HG03135 (cell line): ENCODE data around the gene SLX9.

ENCODE experiments used
- ATAC-seq: cut with Tn5 transposase; IDR thresholded peaks from one replicate; pipeline ENCODE4 v1.9.1; 2021; ENCODE audit warnings: mild to moderate bottlenecking, moderate library complexity; ENCODE audit not compliant: unreplicated experiment

SLX9 gene

DNA sequence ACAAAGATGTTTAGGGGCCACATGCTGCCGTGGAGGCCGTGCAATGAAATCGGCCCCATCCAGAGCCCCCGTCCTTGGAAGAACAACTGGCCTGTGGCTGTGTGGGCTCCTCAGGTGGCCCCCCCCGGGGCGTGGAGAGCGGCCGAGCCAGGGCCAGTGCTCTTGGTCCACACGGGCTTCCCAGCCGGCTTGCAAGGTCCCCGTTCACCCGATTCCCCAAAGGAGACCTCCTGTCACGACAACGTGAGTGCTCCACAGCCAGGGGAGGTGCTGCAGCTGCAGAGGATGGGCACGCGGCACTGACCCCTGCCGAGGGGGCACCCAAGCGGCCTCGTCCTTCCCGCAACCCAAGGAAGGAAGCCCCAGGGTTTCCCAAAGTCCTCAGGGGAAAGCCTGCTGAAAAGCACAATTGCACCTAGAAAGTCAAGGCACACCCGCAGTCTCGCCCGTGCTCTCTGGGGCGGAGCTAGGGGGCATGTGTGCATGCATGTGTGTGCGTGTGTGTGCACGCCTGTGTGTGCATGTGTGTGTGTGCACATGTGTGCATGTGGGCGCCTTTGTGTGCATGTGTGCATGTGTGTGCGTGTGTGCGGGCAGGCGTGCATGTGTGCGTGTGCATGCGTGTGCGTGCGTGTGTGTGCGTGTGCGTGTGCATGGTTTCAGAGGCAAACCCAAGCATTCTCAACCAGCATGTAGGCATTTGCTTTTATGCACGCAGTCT, 48.2 kb downstream of the SLX9 start:
- ATAC-seq = no peak

DNA sequence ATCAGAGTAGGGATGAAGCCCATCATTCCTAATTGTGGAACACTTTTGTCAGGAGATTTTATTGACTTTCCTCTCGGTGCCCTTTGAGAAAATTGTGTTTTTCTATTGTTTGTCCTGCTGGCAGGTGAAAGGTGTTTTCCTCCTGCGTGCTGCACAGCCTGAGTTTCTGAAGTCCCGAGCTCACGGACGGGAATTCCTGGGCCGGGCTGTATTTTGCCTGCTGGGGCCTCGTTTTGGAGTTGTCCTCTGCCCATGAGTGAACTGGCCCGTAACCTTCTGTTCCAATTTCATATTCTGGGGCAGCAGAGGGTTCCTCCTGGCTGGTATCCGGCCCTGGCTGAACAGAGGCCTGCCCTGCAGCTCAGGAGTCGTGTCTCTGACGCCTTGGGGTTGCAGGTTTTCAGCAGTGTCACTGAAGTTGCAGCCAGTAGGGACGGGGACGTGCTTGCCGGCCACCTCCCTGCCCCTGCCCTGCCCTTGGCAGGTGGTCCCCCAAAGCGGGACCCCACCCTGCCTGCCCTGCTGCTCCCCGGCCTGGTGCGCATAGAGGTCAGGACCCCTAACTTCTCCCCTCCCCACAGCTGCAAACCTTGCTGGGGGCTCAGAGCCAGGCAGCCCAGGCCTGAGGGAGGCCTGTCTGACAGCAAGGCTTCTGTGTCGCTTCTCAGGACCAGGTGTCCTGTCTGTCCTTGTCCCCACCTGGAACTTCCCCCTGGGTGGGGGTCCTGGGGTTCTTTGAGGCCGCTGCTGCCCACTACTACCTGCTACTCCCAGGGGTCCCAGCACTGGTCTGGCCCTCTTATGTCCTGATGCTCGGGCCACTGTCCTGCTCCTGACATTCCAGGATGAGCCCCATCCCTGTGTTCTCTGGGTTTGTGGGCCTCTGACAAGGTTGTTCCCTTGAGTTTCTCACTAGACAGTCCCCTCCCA, 49.0 kb downstream of the SLX9 start:
- no peak for ATAC-seq

DNA sequence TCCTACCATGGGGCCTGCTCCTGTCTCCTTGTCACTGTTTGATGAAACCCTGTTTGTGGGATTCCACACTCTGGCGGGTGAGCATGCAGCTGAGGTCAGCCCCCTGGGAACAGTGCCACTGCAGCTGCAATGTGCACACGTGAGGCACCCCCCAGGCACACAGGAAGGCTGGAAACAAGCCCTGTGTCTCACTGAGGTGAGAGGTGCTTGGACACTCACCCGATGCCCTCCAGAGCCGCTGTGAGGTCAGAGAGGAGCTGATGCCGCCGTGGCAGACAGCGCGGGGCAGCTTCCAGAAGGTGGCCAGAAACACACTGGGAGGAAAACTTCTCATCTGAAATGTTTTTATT, 49.7 kb downstream of the SLX9 start:
- ATAC-seq = no peak

- ATAC-seq = no peak
Measured at GRCh38 chr21:44989943-44990780, 50.3 kb downstream of the SLX9 start.

GRCh38 chr21:44990921-44991320, 51.1 kb downstream of the SLX9 start:
- ATAC-seq = no peak

DNA sequence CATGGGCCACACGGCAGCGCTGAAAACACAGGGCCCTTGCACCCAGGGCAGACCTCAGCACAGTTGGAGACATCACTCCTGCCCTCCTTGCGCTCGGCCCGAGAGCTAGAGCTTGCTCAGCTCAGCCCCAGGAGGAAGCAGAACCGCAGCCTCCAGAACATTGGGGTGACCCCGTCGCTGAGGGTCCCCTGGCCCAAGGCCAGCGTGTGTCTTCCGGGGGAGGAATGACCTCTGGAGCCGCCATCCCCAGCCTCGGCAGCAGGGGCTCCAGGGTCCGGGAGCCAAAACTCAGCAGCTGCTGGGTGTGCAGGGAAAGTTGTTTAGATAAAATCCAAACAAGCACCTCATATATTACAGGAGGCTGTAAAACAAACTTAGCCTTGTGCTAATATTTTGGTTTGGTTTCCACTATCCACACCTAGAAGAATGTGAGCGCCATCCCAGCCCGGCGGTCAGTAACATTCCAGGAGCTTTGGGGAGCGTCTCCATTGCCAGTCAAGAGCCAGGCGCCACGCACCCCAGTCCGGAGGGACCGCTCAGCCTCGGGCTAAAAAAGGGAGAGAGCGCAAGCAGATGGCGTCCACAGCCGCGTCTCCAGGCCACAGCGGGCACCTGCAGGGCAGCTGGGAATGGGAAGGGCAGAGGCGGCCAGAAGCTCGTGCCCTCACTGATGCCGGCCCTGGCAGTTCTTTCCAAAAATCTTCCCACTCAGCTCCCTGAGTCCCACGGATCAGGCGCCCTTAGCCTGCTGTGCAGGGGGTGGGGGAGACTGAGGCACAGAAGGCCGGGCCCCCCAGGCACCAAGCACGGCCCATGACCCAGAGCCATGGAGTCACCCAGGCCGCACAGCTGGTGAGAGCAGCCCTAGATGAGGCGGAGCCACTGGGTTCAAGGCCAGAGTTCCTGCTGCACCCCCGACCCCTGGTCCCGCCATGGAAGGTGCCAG, 52.0 kb downstream of the SLX9 start:
- no peak for ATAC-seq

GRCh38 chr21:44992608-44993031, 52.8 kb downstream of the SLX9 start:
- ATAC-seq = no peak

DNA sequence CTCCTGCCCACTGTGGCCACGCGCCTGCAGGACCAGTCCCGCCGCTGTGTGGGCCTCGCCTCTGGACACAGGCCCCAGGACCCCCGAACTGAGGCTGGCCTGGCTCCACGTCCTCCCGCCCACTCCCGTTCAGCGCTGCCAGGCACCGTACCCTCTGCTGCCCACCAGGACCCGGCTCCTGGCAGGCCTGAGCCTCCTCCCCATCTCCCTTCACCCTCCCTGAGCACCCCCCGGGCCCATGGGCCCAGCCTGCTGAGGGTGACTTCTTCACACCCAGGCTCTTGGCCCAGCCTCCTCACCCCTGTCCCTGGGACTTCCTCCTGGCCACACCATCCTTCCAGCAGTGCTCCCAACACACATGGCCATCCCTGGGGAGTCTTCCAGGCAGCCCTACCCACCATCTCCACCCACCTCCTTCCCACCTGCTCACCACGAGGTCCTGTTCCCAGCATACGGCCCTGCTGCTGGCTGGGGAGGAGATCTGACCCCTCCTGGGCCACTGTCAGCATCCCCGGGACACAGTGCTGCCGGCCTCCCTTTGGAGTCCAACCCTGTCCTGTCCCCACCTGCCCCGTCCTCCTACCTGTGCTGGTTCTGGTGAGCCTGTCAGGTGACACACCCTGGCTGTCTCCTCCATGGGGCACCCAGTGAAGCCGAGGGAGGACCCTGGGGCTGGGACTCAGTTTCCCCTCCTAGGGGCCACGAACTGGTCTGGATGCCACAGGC, 53.7 kb downstream of the SLX9 start:
- no peak for ATAC-seq

GRCh38 chr21:44994047-44994694, 54.3 kb downstream of the SLX9 start:
- ATAC-seq = no peak

- no peak for ATAC-seq
Measured at GRCh38 chr21:44994695-44995342, 55.0 kb downstream of the SLX9 start.

DNA sequence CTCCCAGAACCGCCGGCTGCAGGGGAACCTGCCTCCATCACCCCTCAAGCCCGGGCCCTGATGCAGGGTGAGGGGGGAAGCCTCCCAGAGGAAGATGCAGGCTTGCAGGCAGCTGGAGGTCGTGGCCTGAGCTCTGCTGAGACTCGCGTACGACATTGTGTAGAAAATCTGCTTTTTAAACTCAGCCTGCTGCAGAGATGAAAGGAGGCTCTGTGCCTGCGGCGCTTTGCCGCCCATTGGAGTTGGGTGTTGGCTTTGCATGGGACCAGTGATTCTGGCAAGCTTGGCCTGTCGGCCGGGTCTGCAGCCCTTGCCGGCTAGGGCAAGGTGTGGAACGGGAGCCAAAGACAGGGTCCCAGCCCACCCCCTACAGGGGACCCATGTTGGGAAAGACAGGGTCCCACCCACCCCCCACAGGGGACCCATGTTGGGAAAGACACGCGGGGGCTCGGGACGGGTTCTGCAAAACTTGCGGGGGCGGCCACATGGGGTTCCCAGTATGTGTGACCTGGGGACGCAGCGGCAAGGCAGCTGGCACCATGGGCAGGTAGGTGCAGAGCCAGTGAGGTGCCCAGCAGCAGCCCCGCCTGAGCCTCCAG, 55.6 kb downstream of the SLX9 start:
- no peak for ATAC-seq

DNA sequence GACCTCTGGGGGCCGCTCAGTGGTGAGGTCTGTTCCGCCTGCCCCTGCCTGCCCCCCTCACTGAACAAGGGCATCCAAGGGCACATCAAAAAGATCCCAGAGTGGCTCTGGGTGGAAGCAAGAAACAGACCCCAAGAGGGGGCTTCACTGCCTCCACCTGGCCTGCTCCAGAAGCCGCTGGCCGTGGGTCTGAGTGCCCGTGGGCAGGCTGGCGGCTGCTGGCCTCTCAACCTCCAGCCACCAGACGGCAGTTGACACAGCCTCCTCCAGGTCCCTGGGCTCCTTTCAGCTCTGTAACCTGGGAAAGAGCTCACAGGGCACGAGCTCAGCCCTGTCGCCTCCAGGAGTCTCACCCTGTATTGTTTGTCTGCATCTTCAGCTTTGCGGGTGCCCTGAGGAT, 56.3 kb downstream of the SLX9 start:
- ATAC-seq = no peak

DNA sequence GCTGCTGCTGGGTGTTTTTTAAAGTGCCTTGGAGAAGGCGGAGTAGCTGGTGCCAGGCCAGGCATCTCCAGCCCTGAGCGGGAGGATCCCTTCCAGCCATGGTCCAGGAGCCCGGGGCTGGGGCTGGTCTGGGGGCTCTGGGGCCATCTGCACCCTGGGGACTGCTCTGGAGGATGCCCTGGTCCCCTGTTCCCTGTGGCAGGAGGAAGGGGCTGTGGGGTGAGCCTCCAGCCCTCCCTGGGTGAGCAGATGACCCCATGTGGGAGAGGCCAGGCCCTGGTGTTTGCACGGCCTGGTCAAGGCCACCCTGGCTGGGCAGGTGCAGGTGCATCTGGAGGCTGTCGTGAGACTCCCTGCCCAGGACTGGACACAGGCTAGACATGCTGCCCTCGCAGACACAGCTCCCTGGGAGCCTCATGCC, 56.7 kb downstream of the SLX9 start:
- no peak for ATAC-seq

DNA sequence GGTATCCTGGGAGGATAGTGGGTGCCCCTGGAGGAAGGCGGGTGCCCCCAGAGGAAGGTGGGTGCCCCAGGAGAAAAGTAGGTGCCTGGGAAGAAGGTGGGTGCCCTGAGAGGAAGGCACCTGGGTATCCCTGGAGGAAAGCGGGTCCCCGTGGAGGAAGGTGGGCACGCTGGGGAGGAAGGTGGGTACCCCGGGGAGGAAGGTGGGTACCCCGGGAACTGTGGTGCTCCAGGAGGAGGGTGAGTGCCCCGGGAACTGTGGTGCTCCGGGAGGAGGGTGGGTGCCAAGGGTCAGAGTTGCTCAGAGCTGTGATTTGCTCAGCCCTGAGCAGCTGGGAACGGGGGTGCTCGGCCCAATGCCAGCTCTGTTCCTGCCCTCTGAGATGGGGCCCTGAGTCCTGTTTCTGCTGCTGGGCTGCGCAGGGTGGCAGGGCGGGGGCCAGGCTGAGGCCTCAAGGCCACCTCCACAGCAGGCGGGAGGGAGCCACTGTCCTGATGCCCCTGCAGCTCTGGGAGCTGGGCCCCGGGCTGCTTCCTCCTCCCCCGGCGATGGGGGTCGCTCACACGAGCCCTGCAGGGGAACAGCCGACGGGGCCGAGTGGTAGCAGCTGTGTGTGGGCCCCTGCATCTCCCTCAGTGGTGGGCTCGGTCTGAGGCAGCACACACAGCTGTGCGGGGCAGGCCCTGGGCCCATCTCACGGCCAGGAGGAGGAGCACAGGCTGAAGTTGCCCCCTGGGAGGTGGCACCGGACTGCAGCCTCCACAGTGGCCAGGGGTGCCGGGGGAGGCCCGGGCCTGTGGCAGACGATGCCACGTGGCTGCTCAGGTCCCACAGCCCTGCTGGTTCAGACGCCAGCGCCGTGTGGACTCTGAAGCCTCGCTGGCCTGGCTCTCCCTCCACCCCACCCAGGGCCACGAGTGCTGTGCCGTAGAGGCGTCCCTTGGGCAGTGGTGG, 57.4 kb downstream of the SLX9 start:
- no peak for ATAC-seq

- ATAC-seq = no peak
Measured at GRCh38 chr21:44998086-44998620, 58.3 kb downstream of the SLX9 start.

DNA sequence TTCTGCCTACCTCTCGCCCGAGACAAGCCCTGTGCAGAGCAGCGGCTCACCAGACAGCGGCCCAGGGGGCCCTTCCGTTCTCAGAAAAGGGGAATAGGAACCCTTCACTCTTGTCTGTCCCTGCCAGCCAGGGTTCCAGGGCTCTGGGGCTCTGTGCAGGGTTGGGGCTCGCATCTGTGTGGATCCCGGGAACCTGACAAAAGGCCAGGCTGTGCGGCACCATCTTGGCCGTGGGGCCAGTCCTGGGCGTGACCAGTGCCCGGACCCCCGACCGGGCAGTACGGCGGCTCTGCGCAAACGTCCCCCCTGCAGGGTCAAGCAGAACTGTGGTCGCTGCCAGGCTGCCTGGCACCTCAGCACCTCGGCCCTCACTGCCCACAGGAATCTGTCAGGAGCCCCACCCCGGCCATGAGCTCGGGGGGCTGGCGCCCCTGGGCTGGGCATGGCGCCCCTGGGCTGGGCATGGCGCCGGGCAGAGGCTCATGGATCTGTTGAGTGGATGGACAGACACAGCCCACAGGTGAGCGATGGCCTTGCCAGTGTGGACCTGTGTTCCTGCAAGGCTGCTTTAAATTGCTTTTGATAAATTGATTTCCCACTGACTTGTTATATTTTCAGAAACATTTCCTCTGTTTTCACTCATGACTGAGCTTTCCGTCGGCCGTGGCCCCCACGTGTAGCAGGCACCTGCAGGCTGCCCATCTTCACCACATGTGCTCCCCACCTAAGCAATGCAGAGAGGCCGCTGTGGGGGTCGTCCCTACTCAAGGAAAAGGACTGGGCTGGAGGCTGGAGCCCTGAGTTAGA, 59.0 kb downstream of the SLX9 start:
- no peak for ATAC-seq
